Hepatocyte (in vitro differentiated cells): ENCODE results near the gene TGFB1.

Source experiments
- CTCF ChIP-seq: fragments of 200-600 bp; sonication (generic); IDR thresholded peaks from 2 replicates; pipeline ENCODE4 v1.5.1; 2016; ENCODE audit warnings: antibody characterized with exemption, mild to moderate bottlenecking; ENCODE audit not compliant: poor library complexity
- EZH2 ChIP-seq: fragments of 200-600 bp; sonication (generic); IDR thresholded peaks from 2 replicates; pipeline ENCODE4 v1.6.1; 2016; ENCODE audit warnings: antibody characterized with exemption, mild to moderate bottlenecking, borderline replicate concordance
- EZH2phosphoT487 ChIP-seq: fragments of 200-600 bp; sonication (generic); IDR thresholded peaks from one replicate; pipeline ENCODE4 v1.6.1; 2018; ENCODE audit warnings: antibody characterized with exemption, mild to moderate bottlenecking, low read depth, moderate library complexity; ENCODE audit not compliant: unreplicated experiment, severe bottlenecking

GRCh38 chr19:41310033-41310831, 43.5 kb downstream of the TGFB1 start, which contains the start of gene CCDC97:
- no peak for TF ChIP-seq CTCF
- no peak for TF ChIP-seq EZH2phosphoT487
- no peak for TF ChIP-seq EZH2
